NCI-H345 treated with DMSO at 0.1 percent for 48 hours (cell line): ENCODE results near the gene TSPYL1.

Experiments
- DNase-seq: peaks from one replicate; lab custom pipeline; 2025; ENCODE audit not compliant: unreplicated experiment; lab: John Stamatoyannopoulos, UW

The TSPYL1 gene

DNA sequence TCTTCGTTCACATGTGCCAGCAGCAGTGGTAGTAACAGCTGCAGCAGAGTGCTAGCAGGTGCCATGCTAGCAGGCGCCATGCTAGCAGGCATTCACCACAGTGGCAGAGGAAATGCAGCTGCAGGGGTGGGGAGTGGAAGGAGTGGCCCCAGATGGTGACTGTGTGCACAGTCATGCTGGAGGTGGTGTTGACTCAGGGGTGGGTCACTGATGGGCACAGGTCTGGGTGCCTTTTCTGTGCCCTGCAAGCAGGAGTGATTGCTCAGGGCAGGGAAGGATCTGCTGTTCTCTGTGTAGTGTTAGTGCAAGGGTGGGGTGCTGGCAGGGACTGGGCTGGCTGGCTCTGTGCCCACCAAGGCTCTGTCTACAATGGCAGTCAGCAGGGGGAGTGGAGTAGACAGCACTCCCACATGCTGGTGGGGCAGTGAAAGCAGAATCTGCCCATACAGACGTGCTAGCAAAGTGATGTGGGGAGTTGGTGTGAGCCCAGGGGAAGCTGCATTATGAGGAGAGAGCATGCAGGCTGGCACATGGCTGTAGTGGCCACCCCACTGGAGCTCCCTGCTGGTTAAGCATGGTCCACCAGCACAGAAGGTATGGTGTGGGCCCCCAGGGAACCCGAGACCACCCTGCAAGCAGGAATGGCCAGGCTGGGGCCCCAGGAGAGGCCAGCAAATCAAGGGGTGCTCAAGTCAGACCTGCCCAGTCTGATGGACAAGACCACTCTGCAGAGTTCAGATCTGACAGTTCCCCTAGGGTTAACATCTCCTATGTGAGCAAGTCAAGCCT, 14.5 kb downstream of the TSPYL1 start:
- DNase-seq = peak; percentile 56

DNA sequence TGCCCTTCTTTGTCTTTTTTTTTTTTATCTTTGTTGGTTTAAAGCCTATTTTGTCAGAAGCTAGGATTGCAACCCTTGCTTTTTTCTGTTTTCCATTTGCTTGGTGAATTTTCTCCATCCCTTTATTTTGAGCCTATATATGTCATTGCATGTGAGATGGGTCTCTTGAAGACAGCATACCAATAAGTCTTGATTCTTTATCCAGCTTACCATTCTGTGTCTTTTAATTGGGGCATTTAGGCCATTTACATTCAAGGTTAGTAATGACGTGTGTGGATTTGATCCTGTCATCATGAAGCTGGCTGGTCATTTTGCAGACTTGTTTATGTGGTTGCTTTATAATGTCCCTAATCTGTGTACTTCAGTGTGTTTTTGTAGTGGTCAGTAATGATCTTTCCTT, 16.4 kb downstream of the TSPYL1 start:
- no peak for DNase-seq

DNA sequence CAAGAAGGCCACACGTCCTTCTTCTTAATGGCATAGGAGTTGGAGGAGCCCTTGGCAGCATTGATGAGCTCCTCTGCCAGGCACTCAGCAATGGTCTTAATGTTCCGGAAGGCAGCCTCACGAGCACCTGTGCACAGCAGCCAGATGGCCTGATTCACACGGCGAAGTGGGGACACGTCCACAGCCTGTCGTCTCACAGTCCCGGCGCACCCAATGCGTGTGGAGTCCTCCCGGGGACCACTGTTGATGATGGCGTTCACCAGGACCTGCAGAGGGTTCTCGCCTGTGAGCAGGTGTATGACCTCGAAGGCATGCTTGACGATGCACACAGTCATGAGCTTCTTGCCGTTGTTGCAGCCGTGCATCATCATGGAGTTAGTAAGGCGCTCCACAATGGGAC, 21.2 kb downstream of the TSPYL1 start:
- DNase-seq = no peak

GRCh38 chr6:116256694-116257093, 23.0 kb downstream of the TSPYL1 start:
- no peak for DNase-seq

- no peak for DNase-seq
Measured at GRCh38 chr6:116255246-116255800, 24.4 kb downstream of the TSPYL1 start.

DNA sequence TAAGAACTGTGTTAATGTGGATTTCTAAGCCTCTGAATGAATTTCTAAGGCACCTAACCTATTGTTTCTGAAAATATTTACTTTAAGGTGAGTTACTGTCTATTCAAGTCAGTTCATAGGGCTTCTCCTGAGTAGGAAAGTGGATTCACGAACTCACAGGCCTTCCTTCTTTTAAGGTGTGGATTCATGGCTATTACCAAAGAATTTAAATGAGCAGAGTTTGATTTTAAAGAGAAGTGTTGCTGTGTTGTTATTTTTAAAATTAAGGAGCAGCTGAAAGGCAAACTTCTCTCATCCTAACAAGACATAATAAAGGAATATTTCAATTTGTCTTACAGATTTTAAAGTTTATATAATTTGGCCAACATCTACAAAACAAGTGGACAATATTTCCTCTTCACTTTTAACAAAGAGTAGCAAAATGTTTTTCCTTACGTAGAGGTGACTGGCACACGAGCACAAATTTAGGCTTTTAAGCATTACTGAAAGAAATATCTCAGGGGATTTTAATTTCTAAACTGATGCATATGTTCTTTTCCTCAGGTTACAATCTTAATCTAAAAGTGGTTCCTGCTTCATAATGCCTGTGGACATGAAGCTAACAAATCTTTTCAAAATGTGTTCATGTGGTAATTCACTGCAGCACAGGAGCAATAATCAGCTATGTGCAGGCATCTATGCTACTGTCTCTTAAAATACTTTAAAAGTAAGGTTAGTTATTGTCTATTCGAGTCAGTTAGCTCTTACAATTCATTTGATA, 25.3 kb downstream of the TSPYL1 start:
- DNase-seq = no peak

GRCh38 chr6:116253505-116254296, 26.0 kb downstream of the TSPYL1 start, which contains the start of gene TSPYL4:
TSPYL4 (minus strand) TSS chr6:116254075; CDS start chr6:116254008, 67 bp downstream.
- DNase-seq = peak; percentile 96

GRCh38 chr6:116253188-116253504, 26.6 kb downstream of the TSPYL1 start:
- DNase-seq = no peak

DNA sequence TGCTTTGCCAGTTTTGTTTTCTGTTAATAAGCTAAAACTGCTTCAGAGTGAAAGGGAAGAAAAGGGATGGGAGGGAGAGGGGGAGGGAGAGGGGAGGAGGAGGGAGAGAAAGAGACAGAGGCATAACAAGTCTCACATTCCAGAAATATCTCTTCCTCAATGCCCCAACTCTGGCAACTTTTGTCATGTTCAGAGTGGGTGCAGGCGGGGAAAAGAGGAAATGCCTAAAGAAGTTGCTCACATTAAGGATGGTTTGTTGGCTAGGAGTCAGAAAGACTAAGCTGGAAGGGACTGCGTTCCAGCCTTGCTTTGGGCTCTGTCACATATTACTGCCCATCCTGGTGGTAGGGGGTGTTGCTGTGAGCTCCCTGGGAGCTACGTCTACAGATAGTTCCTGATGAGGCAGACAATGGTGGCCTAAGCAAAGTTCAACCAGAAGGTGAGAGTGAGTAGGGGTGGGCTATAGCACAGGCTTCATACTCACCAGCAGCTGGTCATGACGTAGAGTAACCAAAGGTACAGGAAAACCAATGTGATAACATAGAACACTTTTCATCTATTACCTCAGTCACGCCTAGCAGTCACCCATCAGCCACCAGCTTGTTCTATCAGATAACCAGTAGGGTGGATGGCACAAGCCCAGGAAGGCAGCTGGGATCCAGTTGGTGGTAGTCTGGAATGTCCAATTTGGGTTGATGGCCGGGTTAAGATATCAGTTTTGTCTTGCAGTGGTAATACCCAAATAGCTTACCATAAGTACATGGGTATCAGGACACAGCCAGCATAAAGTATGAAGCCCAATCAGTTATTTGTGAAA, 28.0 kb downstream of the TSPYL1 start:
- no peak for DNase-seq

DNA sequence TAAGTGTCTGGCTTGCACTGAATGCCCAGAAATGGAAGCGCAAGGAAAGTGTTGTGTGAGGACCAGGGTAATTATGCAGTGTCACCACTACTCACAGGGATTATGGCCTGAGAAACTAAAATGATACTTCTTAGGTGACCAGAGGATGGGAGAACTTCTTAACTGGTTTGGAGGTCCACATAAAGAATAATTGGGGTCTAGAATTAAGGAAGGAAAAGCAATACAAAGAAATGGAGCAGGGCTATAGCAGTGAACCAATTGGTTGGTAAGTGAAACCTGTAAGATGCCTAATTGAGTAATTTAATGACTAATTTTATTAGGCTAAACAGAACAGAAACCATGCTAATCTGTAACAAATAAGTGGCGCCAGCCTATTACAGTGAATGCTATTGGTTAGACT, 31.2 kb downstream of the TSPYL1 start:
- DNase-seq = no peak

DNA sequence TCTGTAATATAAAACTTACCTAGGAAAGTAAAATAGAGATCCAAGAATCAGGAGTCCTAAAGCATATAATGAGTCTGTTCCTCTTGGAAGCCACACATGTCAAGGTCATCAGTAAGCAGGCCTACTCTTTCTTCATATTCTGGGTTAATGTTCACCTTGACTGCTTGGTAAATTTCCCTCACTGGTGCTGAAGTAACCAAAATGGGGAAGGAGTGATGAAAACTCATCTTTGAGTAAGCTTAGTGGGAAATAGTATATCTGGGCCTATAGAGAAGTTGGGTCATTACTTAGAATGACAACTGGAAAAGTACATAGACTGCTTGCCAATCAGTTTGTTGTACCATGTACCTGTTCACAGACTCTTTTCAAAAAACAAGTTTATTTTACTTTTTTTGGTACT, 32.4 kb downstream of the TSPYL1 start:
- DNase-seq = no peak

GRCh38 chr6:116246089-116246488, 33.6 kb downstream of the TSPYL1 start:
- DNase-seq = no peak

- no peak for DNase-seq
Measured at GRCh38 chr6:116244284-116244683, 35.4 kb downstream of the TSPYL1 start.

GRCh38 chr6:116239856-116240255, 39.9 kb downstream of the TSPYL1 start:
- DNase-seq = no peak

DNA sequence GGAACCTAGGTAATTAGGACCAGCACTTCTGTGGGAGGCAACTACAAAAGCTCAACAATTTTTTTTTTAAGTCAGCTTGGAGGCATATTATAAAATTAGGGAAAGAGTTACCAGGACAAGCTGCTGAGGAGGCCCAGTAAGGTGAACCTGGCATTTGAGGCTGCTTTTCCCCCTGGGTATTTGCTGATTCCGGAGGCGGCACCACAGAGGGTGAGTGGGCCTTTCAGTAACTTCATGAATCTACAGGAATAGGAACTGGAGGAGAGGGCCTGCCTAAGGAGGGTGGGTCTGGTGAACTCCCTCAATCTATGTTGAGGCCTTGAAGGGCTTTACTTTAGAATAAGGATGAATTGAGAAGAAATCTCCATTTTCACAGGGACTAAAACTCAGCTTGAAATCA, 40.5 kb downstream of the TSPYL1 start:
- no peak for DNase-seq

DNA sequence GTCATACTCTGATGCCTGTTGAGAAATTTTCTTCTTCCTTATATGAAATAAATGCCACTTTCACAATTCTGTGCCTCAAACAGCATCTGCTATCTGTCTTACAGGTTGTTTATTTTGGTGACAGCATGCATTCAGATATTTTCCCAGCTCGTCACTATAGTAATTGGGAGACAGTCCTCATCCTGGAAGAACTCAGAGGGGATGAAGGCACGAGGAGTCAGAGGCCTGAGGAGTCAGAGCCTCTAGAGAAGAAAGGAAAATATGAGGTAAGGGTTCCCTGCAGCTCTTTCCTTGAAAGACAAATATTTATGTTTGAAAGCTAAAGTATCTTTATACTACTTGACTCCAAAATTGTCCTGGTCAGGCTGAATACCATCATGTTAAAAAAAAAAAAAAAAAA, 41.6 kb downstream of the TSPYL1 start:
- no peak for DNase-seq

- no peak for DNase-seq
Measured at GRCh38 chr6:116234689-116235088, 45.0 kb downstream of the TSPYL1 start.

DNA sequence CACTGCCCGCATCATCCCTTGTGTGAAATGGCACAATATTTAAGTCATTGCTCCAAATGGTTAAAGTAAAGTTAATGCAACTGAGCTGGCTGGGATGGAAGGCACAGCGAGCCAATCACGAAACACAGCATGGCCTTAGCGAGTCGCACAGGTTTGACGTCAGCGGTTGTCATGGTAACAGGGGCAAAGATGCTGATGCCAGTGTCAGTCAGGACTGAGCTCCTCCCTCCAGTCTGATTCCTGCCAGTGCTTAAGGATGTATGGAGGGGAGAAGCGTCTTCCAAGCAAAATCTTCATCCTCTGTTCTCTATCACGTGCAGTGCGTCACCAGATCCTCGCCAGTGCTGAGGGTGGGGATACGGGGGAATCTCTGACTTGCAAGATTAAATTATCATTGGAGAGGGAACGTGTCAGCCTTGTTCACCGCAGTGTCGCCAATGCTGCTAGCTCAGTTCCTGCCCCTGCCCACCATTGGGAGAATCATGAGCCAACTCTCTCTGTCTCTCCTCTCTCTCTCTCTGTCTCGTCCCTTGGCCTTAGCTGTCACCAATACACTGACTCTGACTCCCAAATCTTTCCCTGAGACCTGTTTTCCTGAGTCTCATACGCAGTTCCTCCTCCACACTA, 50.3 kb downstream of the TSPYL1 start:
- no peak for DNase-seq
